NCI-H128 (cell line): ENCODE measurements around the gene WDR5.

Experiments used
- DNase-seq: peaks from one replicate; lab custom pipeline; 2025; ENCODE audit not compliant: unreplicated experiment; lab: John Stamatoyannopoulos, UW

The WDR5 gene

GRCh38 chr9:134131471-134132207 lies 4.2 kb upstream of the WDR5 start:
- no peak for DNase-seq

GRCh38 chr9:134132208-134132870 lies 3.5 kb upstream of the WDR5 start:
- DNase-seq = no peak

GRCh38 chr9:134134949-134135342 lies 936 bp upstream of the WDR5 start:
- DNase-seq = no peak

GRCh38 chr9:134136118-134136995 lies 475 bp downstream of the WDR5 start:
- DNase-seq = no peak

DNA sequence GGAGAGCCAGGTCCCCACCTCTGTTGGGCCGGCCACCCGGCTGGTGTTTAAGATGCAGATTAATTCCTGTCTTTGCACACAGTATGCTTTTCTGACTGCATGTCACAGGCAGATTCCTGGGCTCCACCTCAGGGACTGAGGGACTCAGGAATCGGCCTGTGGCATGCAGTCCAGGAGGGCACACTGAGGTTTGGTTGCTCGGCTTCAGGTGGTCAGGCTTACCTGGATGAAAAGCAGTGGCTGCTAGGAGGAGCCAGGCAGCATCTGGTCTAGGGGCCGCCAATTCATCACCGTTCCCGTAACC lies 1.1 kb downstream of the WDR5 start:
- DNase-seq = no peak

DNA sequence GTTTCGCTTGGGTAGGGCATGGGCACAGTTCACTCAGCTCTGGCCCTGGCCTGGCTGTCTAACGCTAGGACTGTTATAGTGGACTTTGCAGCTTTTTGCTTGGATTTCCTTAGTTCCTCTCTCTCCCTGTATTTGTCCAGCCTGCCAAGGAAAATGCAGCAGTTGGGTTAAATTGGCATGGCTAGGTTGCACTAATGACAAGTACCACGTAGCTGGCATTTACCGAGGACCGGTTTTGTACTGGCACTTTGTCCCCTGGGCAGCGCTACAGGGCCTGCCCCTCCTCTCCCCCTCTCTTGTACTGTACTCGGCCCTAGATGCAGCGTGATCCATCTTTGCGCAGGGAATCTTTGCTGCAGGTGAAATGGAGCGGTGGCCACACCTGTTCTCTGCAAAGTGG lies 2.4 kb downstream of the WDR5 start:
- DNase-seq = no peak

DNA sequence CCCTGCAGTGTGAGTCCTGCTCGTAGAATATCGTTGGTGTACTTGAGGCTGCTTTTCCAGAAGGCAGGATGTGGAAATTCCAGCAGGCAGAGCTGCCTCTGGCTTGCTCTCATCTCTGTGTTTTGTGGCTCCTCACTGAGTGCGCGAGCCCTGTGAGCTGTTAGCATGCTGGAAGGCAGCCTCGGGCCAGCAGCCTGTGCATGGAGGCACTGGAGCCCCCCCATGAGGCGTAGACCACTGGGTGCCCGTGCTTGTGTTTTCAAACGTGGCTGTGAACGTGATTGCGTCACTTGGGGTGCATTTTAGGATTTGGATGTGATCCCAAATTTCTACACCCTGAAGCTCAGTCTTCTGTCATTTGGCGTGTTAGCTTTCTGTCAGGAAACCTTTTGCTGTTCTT lies 3.2 kb downstream of the WDR5 start:
- no peak for DNase-seq

DNA sequence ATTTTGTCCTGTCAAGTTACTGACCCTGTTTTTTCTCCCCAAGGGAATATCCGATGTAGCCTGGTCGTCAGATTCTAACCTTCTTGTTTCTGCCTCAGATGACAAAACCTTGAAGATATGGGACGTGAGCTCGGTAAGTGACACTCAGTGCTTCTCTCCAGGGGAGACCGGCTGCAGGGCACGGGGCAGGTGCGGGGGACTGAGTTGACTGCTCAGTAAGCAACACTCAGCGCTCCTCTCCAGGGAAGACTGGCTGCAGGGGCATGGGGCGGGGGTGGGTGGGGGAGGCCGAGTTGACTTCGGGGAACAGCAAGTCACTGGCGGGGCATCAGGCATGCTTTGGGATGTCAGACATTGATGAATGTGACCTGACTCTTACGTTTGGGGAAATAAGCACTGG lies 6.0 kb downstream of the WDR5 start:
- no peak for DNase-seq

DNA sequence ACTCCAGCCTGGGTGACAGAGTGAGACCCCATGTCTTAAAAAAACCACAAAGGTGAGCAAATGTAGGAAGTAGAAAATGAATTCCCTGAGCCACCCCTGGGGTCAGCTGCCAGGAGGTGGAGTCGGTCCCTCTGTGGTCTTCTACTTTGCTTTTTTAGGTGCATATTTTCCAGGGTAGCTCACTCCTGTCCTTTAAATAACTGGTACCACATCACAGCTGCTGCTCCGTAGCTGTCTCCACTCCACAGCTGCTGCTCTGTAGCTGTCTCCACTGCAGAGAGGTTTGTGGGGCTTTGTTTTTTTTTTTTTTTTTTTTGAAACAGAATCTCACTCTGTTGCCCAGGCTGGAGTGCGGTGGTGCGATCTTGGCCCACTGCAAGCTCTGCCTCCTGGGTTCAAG lies 8.9 kb downstream of the WDR5 start:
- no peak for DNase-seq

GRCh38 chr9:134145262-134145661 lies 9.4 kb downstream of the WDR5 start:
- DNase-seq = no peak

GRCh38 chr9:134146774-134147493 lies 11.1 kb downstream of the WDR5 start:
- no peak for DNase-seq

DNA sequence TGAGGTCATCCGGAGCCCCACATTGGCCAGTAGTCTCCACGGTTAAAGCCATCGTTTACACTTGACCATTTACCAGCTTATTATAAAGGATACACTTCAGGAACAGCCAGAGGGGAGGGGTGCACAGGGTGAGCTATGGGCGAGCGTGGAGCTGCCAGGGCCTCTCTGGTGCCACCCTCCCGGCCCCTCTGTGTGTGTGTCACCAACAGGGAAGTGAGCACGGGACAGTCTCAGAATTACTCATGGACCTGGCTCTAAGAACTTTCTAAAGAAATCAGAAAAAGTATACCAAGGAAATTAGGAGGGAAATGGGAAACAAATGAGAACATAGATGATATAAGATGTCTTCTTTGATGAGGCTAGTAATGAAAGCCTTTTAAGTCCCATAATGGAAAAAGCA lies 13.5 kb downstream of the WDR5 start:
- no peak for DNase-seq

DNA sequence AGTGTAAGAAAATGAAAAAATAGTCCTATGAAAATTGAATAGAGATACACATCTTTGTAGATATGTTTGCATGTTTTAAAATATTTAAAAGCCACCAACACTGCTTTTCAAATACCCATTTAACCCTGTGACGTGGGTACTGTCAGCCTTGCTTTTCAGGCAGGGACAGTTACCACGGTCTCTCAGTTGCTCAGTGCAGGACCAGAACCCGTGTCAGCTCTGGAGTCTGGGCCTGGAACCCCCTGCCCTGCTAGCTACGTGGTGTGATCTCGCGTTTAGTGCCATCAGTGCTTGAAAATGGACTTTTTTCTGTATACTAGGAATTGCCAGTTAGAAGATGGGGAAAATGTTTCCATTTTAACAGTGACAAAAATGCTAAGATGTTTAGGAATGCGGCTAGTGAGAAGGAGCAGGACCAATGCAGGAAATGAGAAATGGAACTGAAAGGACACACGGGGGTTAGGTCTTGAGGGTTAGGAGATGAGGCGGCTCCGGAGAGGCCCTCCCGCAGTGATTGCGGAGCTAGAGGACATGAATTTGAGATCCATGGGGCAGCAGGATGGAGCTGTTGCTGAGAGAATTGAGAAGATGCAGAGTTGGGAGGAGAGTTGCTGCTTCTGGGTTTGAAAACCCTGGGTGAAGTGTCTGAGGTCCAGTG lies 14.8 kb downstream of the WDR5 start:
- DNase-seq = no peak

DNA sequence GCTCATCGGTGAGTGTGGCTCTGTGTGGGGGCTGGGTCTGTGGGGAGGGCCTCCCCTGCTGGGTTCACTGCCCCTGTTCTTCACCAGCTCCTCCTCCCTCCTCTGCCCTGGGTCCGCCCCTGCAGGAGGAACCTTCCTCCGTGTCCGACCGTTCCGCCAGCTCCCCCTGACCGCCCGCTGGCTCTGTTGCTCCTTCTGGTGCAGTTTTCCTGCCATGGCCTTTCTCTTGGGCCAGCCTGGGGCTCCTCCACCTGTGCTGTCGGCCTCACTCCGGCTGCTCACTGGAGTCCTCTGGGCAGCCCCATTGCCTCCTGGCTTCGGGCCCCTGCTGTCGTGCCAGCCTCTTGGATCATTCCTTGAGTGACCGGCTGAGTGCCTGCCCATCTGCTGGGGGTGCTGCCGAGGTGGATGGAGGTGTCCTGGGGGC lies 16.2 kb downstream of the WDR5 start:
- DNase-seq = no peak

DNA sequence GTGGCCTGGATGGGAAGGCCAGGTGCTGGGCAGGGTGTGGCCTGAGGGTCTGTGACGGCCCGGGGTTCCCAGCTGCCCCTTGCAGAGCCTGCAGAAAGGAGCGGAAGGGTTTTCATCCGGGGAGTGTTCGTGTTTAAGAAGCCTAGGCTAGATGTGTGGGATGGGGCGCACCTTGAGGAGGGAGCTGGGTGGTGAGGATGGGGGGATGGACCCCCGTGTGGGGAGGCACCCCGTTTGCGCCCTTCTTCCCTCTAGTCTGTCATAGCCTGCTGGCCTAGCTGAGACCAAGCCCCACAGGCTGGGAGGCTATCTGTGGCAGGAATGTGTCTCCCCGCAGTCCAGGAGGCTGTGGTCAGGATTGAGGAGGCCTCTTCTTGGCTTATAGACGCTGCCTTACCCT lies 16.6 kb downstream of the WDR5 start:
- DNase-seq = no peak

DNA sequence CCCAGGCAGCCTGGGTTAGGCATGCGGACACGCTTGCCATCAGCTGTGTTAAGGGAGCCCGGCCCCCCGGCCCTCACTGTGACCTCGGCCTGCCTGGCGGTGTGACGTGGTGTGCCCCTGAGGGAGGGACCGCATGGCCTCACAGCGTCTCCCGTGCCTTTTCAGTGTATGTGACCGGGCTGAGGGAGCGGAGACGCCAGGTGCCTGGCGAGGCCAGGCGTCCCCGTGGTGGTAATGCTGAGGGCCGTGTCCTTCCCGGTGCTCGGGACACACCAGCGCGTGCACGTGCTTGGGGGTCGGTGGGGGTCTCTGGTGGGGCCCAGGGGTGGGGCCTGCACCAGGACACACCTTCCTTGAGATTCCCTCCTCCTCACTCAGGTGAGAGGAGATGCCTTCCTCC lies 17.6 kb downstream of the WDR5 start:
- DNase-seq = no peak

DNA sequence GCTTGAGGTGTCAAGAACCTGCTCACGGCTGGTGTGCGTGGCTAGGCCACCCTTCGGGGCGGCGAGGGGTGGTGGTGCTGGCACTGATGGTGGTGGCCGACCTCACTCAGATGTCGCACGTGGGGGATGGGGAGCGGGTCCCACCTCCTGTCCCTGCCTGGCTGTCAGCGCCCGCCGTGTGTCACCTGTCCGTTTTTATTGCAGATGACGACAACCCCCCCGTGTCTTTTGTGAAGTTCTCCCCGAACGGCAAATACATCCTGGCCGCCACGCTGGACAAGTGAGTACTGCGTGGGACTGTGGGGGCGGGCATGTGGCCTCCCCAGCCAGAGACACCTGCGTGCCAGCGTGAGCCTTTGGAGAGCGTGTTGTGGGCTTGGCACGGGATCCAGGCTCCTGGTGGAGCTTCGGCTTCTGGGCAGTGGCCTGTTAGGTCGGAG lies 18.4 kb downstream of the WDR5 start:
- no peak for DNase-seq

GRCh38 chr9:134155812-134156377 lies 20.0 kb downstream of the WDR5 start:
- no peak for DNase-seq

- no peak for DNase-seq
These were observed 20.9 kb downstream of the WDR5 start for GRCh38 chr9:134156564-134157377.
